Measurements from ENCODE around the gene CIB1. TPM values are rescaled to one million over a fixed set of nuclear protein-coding genes. Genes with fewer than 3 reads are reported as not detected.

Gene CIB1
- total RNA-seq, 1 experiment from 2014 or later = 23.0 TPM

DNA sequence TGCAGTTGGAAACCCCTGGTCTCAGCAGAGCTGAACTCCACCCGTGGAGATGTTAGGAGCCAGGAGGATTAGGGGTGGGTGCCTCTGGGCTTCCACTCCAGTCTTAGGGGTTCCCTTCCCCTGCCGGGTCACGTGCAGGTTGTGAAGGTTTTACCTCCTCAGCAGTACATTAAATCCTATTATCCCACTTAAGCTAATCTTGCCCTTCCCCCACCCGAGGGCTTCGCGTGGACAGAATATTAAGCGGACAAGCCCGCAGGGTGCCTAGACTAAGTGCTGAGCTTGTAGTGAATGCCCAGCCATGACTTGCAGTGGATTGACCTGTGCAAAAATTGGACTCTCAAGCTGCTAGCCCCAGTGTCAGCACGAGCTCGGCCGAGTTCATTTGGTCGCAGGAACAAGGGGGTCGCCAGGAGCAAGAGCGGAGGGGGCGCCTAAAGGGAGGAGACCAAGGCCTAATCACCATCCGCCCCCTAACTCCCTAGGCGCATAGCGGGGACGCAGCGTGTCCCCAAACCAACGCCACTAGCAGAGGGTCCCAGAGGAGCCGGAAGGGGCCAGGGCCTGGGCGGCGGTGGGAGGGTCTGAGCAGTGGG is 33.1 kb downstream of the CIB1 start:
- Mint-ChIP-seq H3K27me3 (ENCODE audit: low read depth) (peaks cover 4% of the 10 kb centered on the region), H3K4me3 (peak overlapping the region; percentile 79 to 84), H3K9me3 (no peaks in the 10 kb centered on the region), H3K27ac (peak overlapping the region; percentile 19 to 94 (median 45); a peak in 4 of 7 replicates), H3K36me3 (ENCODE audit: insufficient read depth in 1 of 3, low read depth in 3 of 3) (no peaks in the 10 kb centered on the region; a peak in 1 of 7 replicates), H3K4me1 (peaks cover 17 to 21% of the 10 kb centered on the region in 2 experiments)
- Histone ChIP-seq H2AK5ac (ENCODE audit: insufficient read length, low read length) (no peak overlapping the region), H2BK15ac (ENCODE audit: low read depth, low read length) (no peak overlapping the region), H4K5ac (ENCODE audit: insufficient read length, low read depth, low read length) (no peak overlapping the region), H2BK20ac (ENCODE audit: low read depth, low read length, poor library complexity, severe bottlenecking) (no peak overlapping the region), H3K27me3 (ENCODE audit: insufficient read depth, low read length) (no peaks in the 10 kb centered on the region; the same call in 1 of the 2 replicates), H3K18ac (ENCODE audit: insufficient read length, low read depth, low read length) (peak overlapping the region; percentile 41), H3K23ac (ENCODE audit: insufficient read length, low read depth, low read length) (no peak overlapping the region), H3K56ac (ENCODE audit: insufficient read length, low read depth, low read length) (no peak overlapping the region), H3K9me3 (ENCODE audit: control insufficient read depth, low read depth, low read length) (no peaks in the 10 kb centered on the region), H3K9ac (ENCODE audit: extremely low read depth, insufficient read length, low read length) (peak overlapping the region; percentile 34), H3K27ac (ENCODE audit: insufficient read length, low read depth, low read length) (no peak overlapping the region), H2BK12ac (ENCODE audit: insufficient read length, low read depth, low read length) (no peak overlapping the region), H4K8ac (replicated peaks; ENCODE audit: insufficient read length, low read depth, low read length) (no peak overlapping the region), H3K79me1 (ENCODE audit: insufficient read depth, low read depth, low read length, poor library complexity, severe bottlenecking) (peaks cover 13% of the 10 kb centered on the region), H3K79me2 (ENCODE audit: insufficient read depth, low read length) (no peaks in the 10 kb centered on the region; the same call in 1 of the 2 replicates), H3K14ac (ENCODE audit: insufficient read depth, low read length) (no peak overlapping the region), H2BK120ac (ENCODE audit: low read depth, low read length, poor library complexity, severe bottlenecking) (no peak overlapping the region), H3K4me1 (ENCODE audit: insufficient read depth, low read length) (peaks cover 6% of the 10 kb centered on the region; the same call in 1 of the 2 replicates), H2BK5ac (ENCODE audit: insufficient read length, low read length) (no peak overlapping the region), H3K4me2 (ENCODE audit: insufficient read depth, insufficient read length, low read length) (peak overlapping the region; percentile 31), H2AFZ (ENCODE audit: low read length) (no peak overlapping the region), H3T11ph (ENCODE audit: low read length) (no peak overlapping the region), H3K23me2 (ENCODE audit: insufficient read length, low read depth, low read length, poor library complexity, severe bottlenecking) (peaks cover 13% of the 10 kb centered on the region), H4K20me1 (ENCODE audit: control insufficient read depth, insufficient read depth, insufficient read length) (no peaks in the 10 kb centered on the region), H3K4ac (ENCODE audit: low read depth, low read length) (no peak overlapping the region), H4K91ac (ENCODE audit: insufficient read length, low read depth, low read length) (no peak overlapping the region)
- no CpG with 5 or more reads among the region's 24 CpGs for WGBS (ENCODE audit: extremely low coverage, insufficient read length, low lambda C conversion rate)
- no peak for DNase-seq
- TF ChIP-seq, protein P1, sequence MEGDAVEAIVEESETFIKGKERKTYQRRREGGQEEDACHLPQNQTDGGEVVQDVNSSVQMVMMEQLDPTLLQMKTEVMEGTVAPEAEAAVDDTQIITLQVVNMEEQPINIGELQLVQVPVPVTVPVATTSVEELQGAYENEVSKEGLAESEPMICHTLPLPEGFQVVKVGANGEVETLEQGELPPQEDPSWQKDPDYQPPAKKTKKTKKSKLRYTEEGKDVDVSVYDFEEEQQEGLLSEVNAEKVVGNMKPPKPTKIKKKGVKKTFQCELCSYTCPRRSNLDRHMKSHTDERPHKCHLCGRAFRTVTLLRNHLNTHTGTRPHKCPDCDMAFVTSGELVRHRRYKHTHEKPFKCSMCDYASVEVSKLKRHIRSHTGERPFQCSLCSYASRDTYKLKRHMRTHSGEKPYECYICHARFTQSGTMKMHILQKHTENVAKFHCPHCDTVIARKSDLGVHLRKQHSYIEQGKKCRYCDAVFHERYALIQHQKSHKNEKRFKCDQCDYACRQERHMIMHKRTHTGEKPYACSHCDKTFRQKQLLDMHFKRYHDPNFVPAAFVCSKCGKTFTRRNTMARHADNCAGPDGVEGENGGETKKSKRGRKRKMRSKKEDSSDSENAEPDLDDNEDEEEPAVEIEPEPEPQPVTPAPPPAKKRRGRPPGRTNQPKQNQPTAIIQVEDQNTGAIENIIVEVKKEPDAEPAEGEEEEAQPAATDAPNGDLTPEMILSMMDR (conservative IDR thresholded peaks at IDR 0.05) = no peak

Data from H9 (cell line).